Subcutaneous abdominal adipose tissue (tissue), 5 donors: ENCODE results near the gene MPDZ.

Source experiments
- H3K27ac ChIP-seq: one replicate; pipeline ENCODE4 v1.7.0; 2013; ENCODE audit warnings: low read depth, mild to moderate bottlenecking, inconsistent platforms, low read length, moderate library complexity
- H3K27me3 ChIP-seq, 5 donors: one replicate each; pipeline ENCODE4 v1.7.0; 2013; ENCODE audit warnings: low read length in 5 of 5, inconsistent platforms in 1 of 5; ENCODE audit not compliant: control insufficient read depth in 5 of 5, insufficient read depth in 4 of 5
- H3K36me3 ChIP-seq, 5 donors: one replicate each; pipeline ENCODE4 v1.7.0; 2013; ENCODE audit warnings: low read length in 5 of 5; ENCODE audit not compliant: control insufficient read depth in 5 of 5, insufficient read depth in 5 of 5
- H3K4me1 ChIP-seq, 5 donors: one replicate each; pipeline ENCODE4 v1.7.0; 2013; ENCODE audit warnings: low read length in 5 of 5, mild to moderate bottlenecking in 3 of 5, moderate library complexity in 1 of 5; ENCODE audit not compliant: control insufficient read depth in 5 of 5, insufficient read depth in 5 of 5
- H3K4me3 ChIP-seq, 5 donors: one replicate each; pipeline ENCODE4 v1.7.0; 2013; ENCODE audit warnings: low read length in 5 of 5, low read depth in 1 of 5
- H3K9ac ChIP-seq, 5 donors: one replicate each; pipeline ENCODE4 v1.7.0; 2013; ENCODE audit warnings: low read length in 5 of 5, mild to moderate bottlenecking in 4 of 5, moderate library complexity in 3 of 5
- H3K9me3 ChIP-seq, 5 donors: one replicate each; pipeline ENCODE4 v1.7.0; 2013; ENCODE audit warnings: low read length in 5 of 5; ENCODE audit not compliant: control insufficient read depth in 5 of 5
- donor health status: healthy.
- donor health status: healthy.
- donor health status: healthy.
- donor health status: healthy.
- donor health status: healthy.

MPDZ gene

GRCh38 chr9:13109781-13110180 is 169.7 kb downstream of the MPDZ start:
- Histone ChIP-seq H3K27me3 (no peaks in the 10 kb centered on the region), H3K9me3 (no peaks in the 10 kb centered on the region), H3K4me3 (no peak overlapping the region), H3K27ac (no peak overlapping the region), H3K4me1 (peaks cover 0 to 24% (median 13%) of the 10 kb centered on the region in 5 donors), H3K9ac (no peak overlapping the region), H3K36me3 (peaks cover 18 to 37% (median 28%) of the 10 kb centered on the region in 5 donors)

GRCh38 chr9:13107008-13107407 is 172.5 kb downstream of the MPDZ start:
- Histone ChIP-seq H3K4me3 (no peak overlapping the region), H3K4me1 (peaks cover 0 to 17% (median 13%) of the 10 kb centered on the region in 5 donors), H3K36me3 (peaks cover 24 to 37% (median 33%) of the 10 kb centered on the region in 5 donors), H3K27ac (no peak overlapping the region), H3K9me3 (no peaks in the 10 kb centered on the region), H3K9ac (no peak overlapping the region), H3K27me3 (no peaks in the 10 kb centered on the region)

DNA sequence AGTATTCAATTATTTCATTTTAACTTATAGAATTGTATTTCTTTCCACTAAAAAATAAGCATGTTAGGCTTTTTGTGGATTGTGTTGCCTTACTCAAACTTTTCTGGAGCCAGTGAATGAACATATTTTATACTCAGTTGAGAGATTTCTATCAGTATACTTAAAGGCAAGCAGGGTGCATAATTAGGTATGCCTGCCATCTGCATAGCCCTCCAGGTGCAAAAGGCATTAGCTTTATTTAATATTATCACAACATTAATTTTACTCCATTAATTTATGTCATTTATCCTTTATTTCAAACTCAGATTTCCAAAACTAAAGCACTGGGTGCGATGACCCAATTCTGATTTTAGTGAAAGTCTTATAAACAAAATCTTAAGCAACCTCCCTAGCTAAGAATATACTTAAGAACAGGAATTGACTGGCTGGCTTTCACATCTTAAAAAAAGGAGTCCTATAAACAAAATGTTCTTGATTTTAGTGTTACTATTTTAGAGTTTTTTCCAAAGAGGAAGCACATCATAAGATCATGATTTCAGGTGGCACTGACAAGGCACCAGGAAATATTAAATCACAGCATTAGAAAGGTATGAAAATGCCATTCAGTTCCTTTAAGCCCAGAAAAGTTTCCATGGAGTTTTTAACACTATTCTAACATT is 178.4 kb downstream of the MPDZ start:
- no peaks in the 10 kb centered on the region for H3K4me1 ChIP-seq
- H3K9ac ChIP-seq, result no peak overlapping the region
- H3K27me3 ChIP-seq, result no peaks in the 10 kb centered on the region
- no peak overlapping the region for H3K27ac ChIP-seq
- no peaks in the 10 kb centered on the region for H3K9me3 ChIP-seq
- H3K4me3 ChIP-seq, result no peak overlapping the region
- peaks cover 7 to 13% (median 10%) of the 10 kb centered on the region in 5 donors for H3K36me3 ChIP-seq

DNA sequence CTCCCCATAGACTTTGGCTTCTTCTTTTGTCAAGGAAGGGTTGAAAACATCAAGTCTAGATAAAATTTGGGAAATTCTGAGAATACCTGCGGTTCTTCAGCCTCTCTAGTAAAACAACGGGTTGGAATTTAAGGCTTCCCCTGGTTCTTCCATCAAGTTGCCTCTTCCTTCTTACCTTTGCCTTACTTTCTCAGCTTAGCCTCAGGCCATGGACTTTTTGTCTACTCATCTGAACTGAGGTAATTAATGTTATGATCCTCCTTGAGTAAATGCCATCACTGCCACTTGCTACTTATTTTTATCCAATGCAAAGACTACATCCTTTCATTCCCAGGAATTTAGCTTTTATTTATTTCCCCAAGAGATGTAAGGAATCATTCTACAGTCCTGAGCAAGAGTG is 184.4 kb downstream of the MPDZ start:
- H3K27me3 ChIP-seq, result no peaks in the 10 kb centered on the region
- H3K9me3 ChIP-seq, result no peaks in the 10 kb centered on the region
- H3K4me1 ChIP-seq, result no peaks in the 10 kb centered on the region
- H3K4me3 ChIP-seq, result no peak overlapping the region
- H3K9ac ChIP-seq, result no peak overlapping the region
- no peak overlapping the region for H3K27ac ChIP-seq
- no peaks in the 10 kb centered on the region for H3K36me3 ChIP-seq

DNA sequence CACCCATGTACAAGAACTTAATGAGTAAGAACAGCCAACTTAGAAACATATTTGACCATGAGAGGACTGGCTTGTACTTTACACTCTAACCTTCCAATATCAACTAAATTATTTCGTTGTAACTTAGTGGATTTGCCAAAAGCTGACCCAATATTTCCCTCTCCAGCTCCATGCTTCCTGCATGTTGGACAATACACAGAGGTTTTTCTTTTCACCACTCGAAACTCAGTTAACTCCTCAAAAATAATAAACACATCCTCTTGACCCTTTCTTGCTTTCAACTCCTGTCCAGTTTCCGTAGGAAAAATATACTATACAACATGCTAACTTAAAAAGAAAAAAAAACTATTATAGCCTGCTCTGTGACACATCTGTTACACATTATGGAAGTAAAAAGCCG is 188.9 kb downstream of the MPDZ start:
- H3K36me3 ChIP-seq, result no peaks in the 10 kb centered on the region
- H3K9ac ChIP-seq, result no peak overlapping the region
- no peaks in the 10 kb centered on the region for H3K9me3 ChIP-seq
- no peak overlapping the region for H3K4me3 ChIP-seq
- H3K27me3 ChIP-seq, result no peaks in the 10 kb centered on the region
- no peak overlapping the region for H3K27ac ChIP-seq
- H3K4me1 ChIP-seq, result peaks cover 0 to 2% (median 0%) of the 10 kb centered on the region in 5 donors

DNA sequence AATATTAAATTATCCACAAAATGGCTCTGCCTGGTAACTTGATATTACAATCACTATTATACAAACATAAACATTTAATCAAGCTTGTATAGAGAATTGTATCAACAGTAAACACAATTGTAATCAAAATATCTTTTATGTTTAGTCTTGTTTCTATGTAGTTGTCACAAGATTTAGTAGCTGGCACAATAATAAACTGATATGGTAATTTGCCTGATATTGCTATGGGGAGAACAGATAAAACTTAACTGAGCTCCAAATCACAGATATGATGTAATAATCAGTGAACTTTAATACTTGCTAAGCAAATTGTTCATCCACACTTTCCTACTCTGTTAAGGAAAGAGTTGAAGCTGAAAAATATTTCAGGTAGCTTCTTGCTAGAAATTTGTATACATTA is 189.8 kb downstream of the MPDZ start:
- H3K9me3 ChIP-seq, result no peaks in the 10 kb centered on the region
- H3K27me3 ChIP-seq, result no peaks in the 10 kb centered on the region
- no peak overlapping the region for H3K4me3 ChIP-seq
- H3K36me3 ChIP-seq, result no peaks in the 10 kb centered on the region
- no peak overlapping the region for H3K27ac ChIP-seq
- no peak overlapping the region for H3K9ac ChIP-seq
- H3K4me1 ChIP-seq, result peaks cover 0 to 2% (median 0%) of the 10 kb centered on the region in 5 donors

DNA sequence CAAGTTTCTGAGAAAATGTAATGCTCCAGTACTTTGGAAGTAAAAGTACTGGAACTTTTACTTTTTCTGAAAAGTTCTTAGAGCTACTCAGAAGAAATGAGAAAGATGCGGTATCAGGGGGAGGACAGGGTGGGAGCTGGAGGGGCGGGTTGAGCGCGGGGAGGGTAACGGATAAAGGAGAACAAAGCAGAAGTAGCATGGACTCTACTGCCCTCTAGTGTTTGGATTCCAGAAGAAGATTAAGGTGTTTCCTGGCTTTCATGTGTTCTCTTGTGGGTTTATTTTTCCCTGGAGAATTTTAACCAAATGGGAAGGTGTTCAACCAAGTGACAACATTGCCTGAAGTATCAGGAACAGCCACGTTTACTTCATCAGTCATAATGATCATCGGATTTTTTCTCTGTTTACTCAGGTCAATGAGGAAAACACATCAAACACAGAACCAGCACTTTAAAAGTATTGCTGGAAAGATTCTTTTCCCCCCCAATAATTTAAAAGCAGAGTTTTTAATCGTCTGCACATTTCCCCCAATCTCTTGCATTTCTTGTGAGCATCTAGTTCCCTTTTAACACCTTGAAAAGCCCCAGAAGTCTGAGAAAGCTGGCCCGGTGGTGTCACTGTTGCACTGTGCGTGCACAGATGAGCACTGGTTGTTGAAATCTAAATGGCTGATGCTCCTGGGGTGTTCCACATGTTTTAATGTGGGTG is 190.6 kb downstream of the MPDZ start:
- Histone ChIP-seq H3K4me3 (no peak overlapping the region), H3K36me3 (no peaks in the 10 kb centered on the region), H3K9me3 (no peaks in the 10 kb centered on the region), H3K27ac (no peak overlapping the region), H3K27me3 (no peaks in the 10 kb centered on the region), H3K9ac (no peak overlapping the region), H3K4me1 (peaks cover 0 to 2% (median 0%) of the 10 kb centered on the region in 5 donors)

DNA sequence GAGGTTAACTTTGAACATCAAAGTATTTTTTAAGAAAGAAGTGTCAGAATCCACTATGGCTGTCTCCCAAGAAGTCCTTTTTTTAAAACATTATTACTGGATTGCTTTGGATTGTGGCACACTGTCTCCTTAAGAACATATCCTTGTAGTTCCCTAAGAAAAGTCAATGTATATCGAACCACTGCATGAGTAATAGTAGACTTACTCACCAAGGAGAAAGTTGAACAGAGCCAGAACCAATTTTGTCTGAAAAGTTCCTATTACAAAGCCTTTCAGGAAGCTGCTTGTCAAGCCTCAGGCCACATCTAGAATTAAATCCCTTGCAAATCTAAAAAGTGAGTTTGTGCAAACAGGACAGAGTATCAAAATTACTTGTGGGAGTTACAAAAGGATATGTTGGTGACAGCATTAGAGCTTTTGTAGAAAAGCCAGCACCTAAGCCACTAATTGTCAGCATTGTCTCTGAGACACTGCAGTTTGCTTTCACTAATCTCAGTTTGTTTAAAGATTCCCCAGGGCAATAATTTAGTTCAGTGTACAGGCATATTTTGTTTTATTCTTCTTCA is 195.4 kb downstream of the MPDZ start:
- Histone ChIP-seq H3K27ac (no peak overlapping the region), H3K9me3 (no peaks in the 10 kb centered on the region), H3K4me3 (no peak overlapping the region)

DNA sequence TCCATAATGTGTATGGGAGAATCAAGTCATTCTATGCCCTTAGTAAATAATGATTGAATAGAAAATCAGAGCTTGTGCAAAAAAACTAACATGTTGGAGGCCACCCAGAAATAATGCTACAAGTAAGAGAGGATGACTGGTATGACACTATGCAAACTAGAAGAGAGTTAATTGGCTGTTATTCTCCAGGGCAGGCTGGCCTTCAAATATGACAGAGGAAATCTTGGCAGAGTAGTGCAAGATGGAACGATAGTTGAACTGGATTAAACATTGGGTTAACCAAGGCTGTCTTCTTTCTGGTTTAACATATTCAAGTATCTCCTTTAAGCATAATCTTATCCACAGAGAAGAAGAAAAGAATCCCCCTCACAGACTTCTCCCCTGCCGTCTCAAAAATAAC is 196.1 kb downstream of the MPDZ start:
- no peaks in the 10 kb centered on the region for H3K4me1 ChIP-seq
- no peak overlapping the region for H3K27ac ChIP-seq
- no peaks in the 10 kb centered on the region for H3K27me3 ChIP-seq
- no peaks in the 10 kb centered on the region for H3K9me3 ChIP-seq
- H3K36me3 ChIP-seq, result no peaks in the 10 kb centered on the region
- H3K9ac ChIP-seq, result no peak overlapping the region
- H3K4me3 ChIP-seq, result no peak overlapping the region

More for the DNA sequence above, 195.4 kb downstream of the MPDZ start:
- H3K27me3 ChIP-seq, result no peaks in the 10 kb centered on the region
- H3K9ac ChIP-seq, result no peak overlapping the region
- no peaks in the 10 kb centered on the region for H3K36me3 ChIP-seq
- H3K4me1 ChIP-seq, result peaks cover 0 to 2% (median 0%) of the 10 kb centered on the region in 5 donors

- Histone ChIP-seq H3K36me3 (no peaks in the 10 kb centered on the region), H3K9ac (no peak overlapping the region), H3K27me3 (no peaks in the 10 kb centered on the region), H3K4me3 (no peak overlapping the region), H3K27ac (no peak overlapping the region), H3K9me3 (no peaks in the 10 kb centered on the region), H3K4me1 (no peaks in the 10 kb centered on the region)
Observed at GRCh38 chr9:13082796-13083195, 196.7 kb downstream of the MPDZ start.
